Prostate gland (tissue), 2 donors: Measurements from ENCODE around the gene ZNF292. TPM values are rescaled to one million over a fixed set of nuclear protein-coding genes. Genes with fewer than 3 reads are reported as not detected.
"Not testable (repeated sequence)": the region's sequence is repeated elsewhere in the genome, so short reads cannot be mapped to it uniquely, and the experiment has no call there.

Source experiments
- DNase-seq: peaks from one replicate; pipeline ENCODE4 v3.0.0-alpha.2; 2019; ENCODE audit warnings: low spot score
- H3K27ac ChIP-seq, 2 donors: fragments of 200-600 bp; sonication (generic); 2 replicates each; pipeline ENCODE4 v1.5.1; 2017 to 2019
- H3K27me3 ChIP-seq: fragments of 200-600 bp; sonication (generic); replicated peaks from 2 replicates; pipeline ENCODE4 v1.5.1; 2019; ENCODE audit not compliant: insufficient read depth
- H3K36me3 ChIP-seq, 2 donors: fragments of 200-600 bp; sonication (generic); 1 replicate in 1 of 2; 2 replicates in 1 of 2; pipeline versions ENCODE4 v1.5.1 to v1.8.1; 2017 to 2019
- H3K4me1 ChIP-seq: fragments of 200-600 bp; sonication (generic); replicated peaks from 2 replicates; pipeline ENCODE4 v1.5.1; 2019
- H3K4me3 ChIP-seq, 2 donors: fragments of 200-600 bp; sonication (generic); 2 replicates each; pipeline ENCODE4 v1.5.1; 2017 to 2019
- H3K9me3 ChIP-seq: fragments of 200-600 bp; sonication (generic); 2 replicates; pipeline ENCODE4 v1.5.1; 2017
- CTCF ChIP-seq, 4 experiments: fragments of 200-600 bp in 2 of 4; fragments of 450-650 bp in 2 of 4; sonication (generic) in 2 of 4; IDR thresholded peaks; 1 replicate in 3 of 4; 2 replicates in 1 of 4; pipeline ENCODE4 v1.5.1; 2016 to 2019; ENCODE audit warnings: antibody characterized with exemption in 4 of 4, mild to moderate bottlenecking in 2 of 4, moderate library complexity in 2 of 4
- POLR2A ChIP-seq: fragments of 450-650 bp; IDR thresholded peaks from one replicate; pipeline ENCODE4 v1.6.1; 2016; ENCODE audit warnings: antibody characterized with exemption, mild to moderate bottlenecking
- POLR2AphosphoS5 ChIP-seq: sonication (generic); formaldehyde crosslinking; IDR thresholded peaks from one replicate; pipeline ENCODE4 v1.6.1; 2017; ENCODE audit warnings: antibody characterized with exemption
- WGBS: methylation state at CpG from one replicate; pipeline ENCODE4 v1.1.5; 2018; 5-methylcytosine and 5-hydroxymethylcytosine counted together
- intact Hi-C: fragments of 100-400 bp; cut with DNase I; formaldehyde crosslinking; loops from one replicate; pipeline ENCODE4 v1.14.2; 2022
- total RNA-seq, 2 donors: library from RNA; depleted of rRNA; stranded (reverse); fragments of >200 nt; gene quantifications; one replicate each; pipeline ENCODE4 v1.1.0, GENCODE V29; 2016

The ZNF292 gene
- total RNA-seq, 2 donors from 2014 or later: 28.0 to 49.0 TPM

DNA sequence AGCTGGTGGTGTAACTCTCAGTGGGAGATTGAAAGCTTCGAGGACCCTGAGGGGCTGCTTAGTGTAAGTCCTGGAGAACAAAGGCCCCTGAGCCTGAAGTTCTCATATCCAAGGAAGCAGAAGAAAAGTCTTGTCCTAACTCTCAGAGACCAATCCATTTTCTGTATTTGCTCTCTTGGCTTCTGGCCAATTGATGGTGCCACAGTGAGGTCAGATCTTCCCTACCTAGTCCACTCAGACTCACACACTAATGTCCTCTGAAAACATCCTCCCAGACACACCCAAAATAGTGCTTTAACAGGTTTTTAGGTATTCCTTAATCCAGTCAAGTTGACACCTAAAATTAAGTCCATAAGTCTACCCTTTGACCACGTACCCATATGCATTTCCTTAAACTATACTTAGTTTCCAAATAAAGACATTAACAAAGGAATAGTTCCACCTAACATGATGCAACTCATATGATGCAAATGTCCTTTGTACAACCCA, 29.4 kb downstream of the ZNF292 start:
- 92% methylated on average over 2 of the region's 2 CpGs for WGBS
- Histone ChIP-seq H3K27ac (no peak overlapping the region), H3K36me3 (no peaks in the 10 kb centered on the region), H3K4me3 (no peak overlapping the region), H3K9me3 (no peaks in the 10 kb centered on the region), H3K4me1 (no peaks in the 10 kb centered on the region), H3K27me3 (no peaks in the 10 kb centered on the region)
- intact Hi-C loops: no loop called here
- TF ChIP-seq POLR2AphosphoS5 (no peak), POLR2A (no peak), CTCF (IDR thresholded peaks at IDR 0.05) (no peak)
- no peak for DNase-seq

GRCh38 chr6:87196275-87196842, 41.0 kb downstream of the ZNF292 start:
- Histone ChIP-seq H3K4me1 (no peaks in the 10 kb centered on the region), H3K9me3 (no peaks in the 10 kb centered on the region), H3K36me3 (no peaks in the 10 kb centered on the region), H3K4me3 (no peak overlapping the region), H3K27me3 (no peaks in the 10 kb centered on the region), H3K27ac (no peak overlapping the region)
- TF ChIP-seq CTCF (IDR thresholded peaks at IDR 0.05) (no peak), POLR2A (no peak), POLR2AphosphoS5 (no peak)
- DNase-seq: no peak
- 95% methylated on average over 1 of the region's 1 CpG for WGBS
- intact Hi-C loops: no loop called here

DNA sequence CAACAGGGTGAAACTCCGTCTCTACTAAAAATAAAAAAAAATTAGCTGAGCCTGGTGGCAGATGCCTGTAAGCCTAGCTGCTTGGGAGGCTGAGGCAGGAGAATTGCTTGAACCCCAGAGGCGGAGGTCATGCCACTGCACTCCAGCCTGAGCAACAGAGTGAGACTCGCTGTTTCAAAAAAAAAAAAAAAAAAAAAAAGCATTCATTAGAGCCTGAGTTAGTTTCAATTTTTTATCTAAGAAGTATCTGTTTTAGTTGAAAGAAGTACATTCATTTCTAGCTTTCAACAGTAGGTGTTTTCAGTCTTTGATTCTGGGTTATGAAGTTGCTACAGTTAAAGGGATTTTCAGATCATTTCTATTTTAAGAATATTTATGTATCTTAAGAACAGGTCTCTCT, 42.2 kb downstream of the ZNF292 start:
- H3K36me3 ChIP-seq: no peaks in the 10 kb centered on the region
- TF ChIP-seq POLR2AphosphoS5: no peak
- TF ChIP-seq POLR2A: no peak
- TF ChIP-seq CTCF (IDR thresholded peaks at IDR 0.05): no peak
- H3K4me1 ChIP-seq: no peaks in the 10 kb centered on the region
- H3K4me3 ChIP-seq: no peak overlapping the region
- WGBS: 93% methylated on average over 3 of the region's 3 CpGs
- intact Hi-C loops: no loop called here
- DNase-seq: no peak
- no peaks in the 10 kb centered on the region for H3K9me3 ChIP-seq
- no peak overlapping the region for H3K27ac ChIP-seq
- H3K27me3 ChIP-seq: no peaks in the 10 kb centered on the region

DNA sequence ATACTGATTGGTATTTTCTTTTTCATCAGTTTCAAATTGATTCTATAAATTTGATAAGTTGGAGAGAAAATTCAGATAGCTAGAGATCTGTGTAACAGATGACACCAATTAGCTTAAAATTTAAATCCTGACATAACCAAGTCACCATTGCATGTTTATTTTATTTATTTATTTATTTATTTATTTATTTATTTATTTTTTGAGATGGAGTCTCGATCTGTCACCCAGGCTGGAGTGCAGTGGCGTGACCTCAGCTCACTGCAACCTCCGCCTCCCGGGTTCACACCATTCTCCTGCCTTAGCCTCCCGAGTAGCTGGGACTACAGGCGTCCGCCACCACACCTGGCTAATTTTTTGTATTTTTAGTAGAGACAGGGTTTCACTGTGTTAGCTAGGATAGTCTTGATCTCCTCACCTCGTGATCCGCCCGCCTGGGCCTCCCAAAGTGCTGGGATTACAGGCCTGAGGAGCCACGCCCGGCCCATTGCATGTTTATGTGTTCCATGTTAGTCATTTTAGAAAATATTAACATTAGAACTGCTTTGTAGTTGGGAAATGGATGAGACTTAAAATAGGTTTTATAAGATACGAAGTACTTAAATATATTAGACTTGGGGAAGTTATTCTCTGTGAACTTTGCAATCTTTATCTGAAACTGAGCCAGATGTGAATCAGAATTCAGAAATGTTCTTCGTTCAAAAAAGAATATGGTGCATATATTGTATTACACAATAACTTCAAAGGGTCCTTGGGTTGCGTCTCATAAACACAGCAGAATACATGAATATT, 42.9 kb downstream of the ZNF292 start:
- intact Hi-C loops: not testable (repeated sequence)
- WGBS: 94% methylated on average over 15 of the region's 15 CpGs

GRCh38 chr6:87199787-87200186, 44.4 kb downstream of the ZNF292 start:
- TF ChIP-seq POLR2A: no peak
- no peak for TF ChIP-seq CTCF (IDR thresholded peaks at IDR 0.05)
- no peak for TF ChIP-seq POLR2AphosphoS5
- 42% methylated on average over 1 of the region's 1 CpG for WGBS
- intact Hi-C loops: no loop called here
- no peak for DNase-seq
- Histone ChIP-seq H3K27ac (no peak overlapping the region), H3K4me1 (no peaks in the 10 kb centered on the region), H3K36me3 (no peaks in the 10 kb centered on the region), H3K9me3 (no peaks in the 10 kb centered on the region), H3K27me3 (no peaks in the 10 kb centered on the region), H3K4me3 (no peak overlapping the region)

More for the DNA sequence above, 42.9 kb downstream of the ZNF292 start:
- H3K36me3 ChIP-seq, H3K9me3 ChIP-seq, H3K27me3 ChIP-seq, H3K4me3 ChIP-seq, H3K4me1 ChIP-seq, H3K27ac ChIP-seq, DNase-seq: not testable (repeated sequence)
